WTC11 (cell line): ENCODE measurements around the gene BLMH. TPM values are rescaled to one million over a fixed set of nuclear protein-coding genes. Genes with fewer than 3 reads are reported as not detected.

Source experiments
- ATAC-seq: fragments of 200-7000 bp; cut with Tn5 transposase; 2 replicates; pipeline ENCODE4 v1.10.0; 2021; ENCODE audit warnings: mild to moderate bottlenecking, moderate library complexity
- CTCF ChIA-PET: fragments of 300-600 bp; sonication (Branson Sonifier 250); formaldehyde crosslinking; loops from one replicate; lab custom pipeline; 2021; ENCODE audit warnings: antibody characterized with exemption; lab: Charles Lee
- POLR2A ChIA-PET: fragments of 350-600 bp; sonication (Branson Sonifier 250); formaldehyde crosslinking; loops from one replicate; lab custom pipeline; 2021; ENCODE audit warnings: antibody characterized with exemption; lab: Charles Lee
- DNase-seq: peaks from one replicate; pipeline ENCODE4 v3.0.0; 2021; ENCODE audit warnings: low spot score
- H3K27ac Mint-ChIP-seq: 2 replicates; pipeline ENCODE4 v1.8.0; 2021; ENCODE audit warnings: mixed read lengths
- H3K27me3 Mint-ChIP-seq: 2 replicates; pipeline ENCODE4 v1.8.0; 2021; ENCODE audit warnings: low read depth, mild to moderate bottlenecking, moderate library complexity, mixed read lengths
- H3K36me3 Mint-ChIP-seq: 2 replicates; pipeline ENCODE4 v1.8.0; 2021; ENCODE audit warnings: mixed read lengths
- H3K4me1 Mint-ChIP-seq: 2 replicates; pipeline ENCODE4 v1.8.0; 2022; ENCODE audit warnings: mixed read lengths
- H3K4me3 Mint-ChIP-seq: 2 replicates; pipeline ENCODE4 v1.8.0; 2021; ENCODE audit warnings: mild to moderate bottlenecking, moderate library complexity, mixed read lengths
- H3K9me3 Mint-ChIP-seq: 2 replicates; pipeline ENCODE4 v1.8.0; 2021; ENCODE audit warnings: mixed read lengths
- ATF1 ChIP-seq: sonication (generic); formaldehyde crosslinking; IDR thresholded peaks from 2 replicates; pipeline ENCODE4 v1.8.1; 2023; ENCODE audit warnings: mild to moderate bottlenecking, moderate library complexity, missing genetic modification reagents
- ATF6 ChIP-seq: sonication (generic); formaldehyde crosslinking; IDR thresholded peaks from 2 replicates; pipeline ENCODE4 v1.8.1; 2023; ENCODE audit warnings: mild to moderate bottlenecking, missing genetic modification reagents
- E2F1 ChIP-seq: sonication (generic); formaldehyde crosslinking; IDR thresholded peaks from 2 replicates; pipeline ENCODE4 v1.8.0; 2022; ENCODE audit warnings: mild to moderate bottlenecking, missing genetic modification reagents
- IRF2 ChIP-seq: sonication (generic); formaldehyde crosslinking; IDR thresholded peaks from 2 replicates; pipeline ENCODE4 v1.8.0; 2022; ENCODE audit warnings: low read depth, missing genetic modification reagents, borderline replicate concordance
- JAZF1 ChIP-seq: fragments of 250-450 bp; sonication (Bioruptor Pico); IDR thresholded peaks from 2 replicates; pipeline ENCODE4 v1.9.0; 2021; ENCODE audit warnings: moderate library complexity, mild to moderate bottlenecking, inconsistent platforms
- KAT7 ChIP-seq: sonication (generic); formaldehyde crosslinking; IDR thresholded peaks from 2 replicates; pipeline ENCODE4 v1.8.1; 2023; ENCODE audit warnings: missing genetic modification reagents, mild to moderate bottlenecking, borderline replicate concordance
- OVOL2 ChIP-seq: fragments of 250-450 bp; sonication (Bioruptor Pico); IDR thresholded peaks from 2 replicates; pipeline ENCODE4 v1.9.0; 2021; ENCODE audit warnings: mild to moderate bottlenecking, borderline replicate concordance
- SMAD3 ChIP-seq: sonication (generic); formaldehyde crosslinking; IDR thresholded peaks from 2 replicates; pipeline ENCODE4 v1.8.0; 2022; ENCODE audit warnings: missing genetic modification reagents, mild to moderate bottlenecking, borderline replicate concordance
- USF2 ChIP-seq: sonication (generic); formaldehyde crosslinking; IDR thresholded peaks from 2 replicates; pipeline ENCODE4 v1.8.1; 2023; ENCODE audit warnings: mild to moderate bottlenecking, missing genetic modification reagents, moderate library complexity
- ZNF263 ChIP-seq: sonication (generic); formaldehyde crosslinking; IDR thresholded peaks from 2 replicates; pipeline ENCODE4 v1.8.1; 2022; ENCODE audit warnings: low read depth, mild to moderate bottlenecking, moderate library complexity, missing genetic modification reagents
- ZNF281 ChIP-seq: sonication (generic); formaldehyde crosslinking; IDR thresholded peaks from 2 replicates; pipeline ENCODE4 v1.8.0; 2023; ENCODE audit warnings: mild to moderate bottlenecking, missing genetic modification reagents
- ZNF512 ChIP-seq: sonication (generic); formaldehyde crosslinking; IDR thresholded peaks from 2 replicates; pipeline ENCODE4 v1.8.1; 2022; ENCODE audit warnings: missing genetic modification reagents, borderline replicate concordance
- total RNA-seq: library from RNA; stranded (reverse); gene quantifications from 3 replicates; pipeline ENCODE4 v1.2.3, GENCODE V29; 2021
- TF ChIP-seq, protein P1 (sequence below): fragments of 250-450 bp; sonication (Bioruptor Pico); IDR thresholded peaks from 2 replicates; pipeline ENCODE4 v1.9.0; 2021; ENCODE audit warnings: mild to moderate bottlenecking
- TF ChIP-seq, protein P2 (sequence below): sonication (generic); formaldehyde crosslinking; IDR thresholded peaks from 2 replicates; pipeline ENCODE4 v1.8.1; 2023; ENCODE audit warnings: mild to moderate bottlenecking, missing genetic modification reagents, borderline replicate concordance

The BLMH gene
- total RNA-seq, 1 experiment from 2014 or later, result 63.9 TPM

DNA sequence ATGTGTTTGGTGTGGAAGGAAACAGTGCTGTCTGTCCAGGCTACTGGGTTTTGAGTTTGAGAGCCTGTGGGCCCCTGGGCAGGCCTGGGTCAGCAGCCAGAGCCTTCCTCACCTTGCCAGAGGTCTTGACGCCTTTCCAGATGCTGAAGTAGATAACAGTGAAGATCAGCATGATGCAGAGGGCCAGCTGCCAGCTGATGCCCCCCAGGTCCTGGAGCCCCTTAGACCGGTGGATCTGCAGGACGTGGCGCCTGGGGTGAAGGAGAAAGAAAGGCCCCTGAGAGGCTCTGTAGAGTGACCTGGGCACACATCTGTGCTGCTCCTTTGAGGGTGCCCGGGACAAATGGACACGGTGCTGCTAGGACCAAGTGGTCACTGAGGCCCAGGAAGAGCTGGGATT is 74.7 kb downstream of the BLMH start:
- ATAC-seq, result no peak
- Mint-ChIP-seq H3K27ac (no peak overlapping the region), H3K36me3 (no peaks in the 10 kb centered on the region), H3K4me3 (no peak overlapping the region)
- TF ChIP-seq, protein P1, sequence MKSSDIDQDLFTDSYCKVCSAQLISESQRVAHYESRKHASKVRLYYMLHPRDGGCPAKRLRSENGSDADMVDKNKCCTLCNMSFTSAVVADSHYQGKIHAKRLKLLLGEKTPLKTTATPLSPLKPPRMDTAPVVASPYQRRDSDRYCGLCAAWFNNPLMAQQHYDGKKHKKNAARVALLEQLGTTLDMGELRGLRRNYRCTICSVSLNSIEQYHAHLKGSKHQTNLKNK (CRISPR knock-in tag), result no peak
- TF ChIP-seq KAT7 (CRISPR knock-in tag) (no peak), IRF2 (CRISPR knock-in tag) (no peak), ATF1 (CRISPR knock-in tag) (no peak), ATF6 (CRISPR knock-in tag) (no peak), SMAD3 (CRISPR knock-in tag) (no peak), USF2 (CRISPR knock-in tag) (no peak), ZNF512 (CRISPR knock-in tag) (no peak), ZNF263 (CRISPR knock-in tag) (no peak), E2F1 (CRISPR knock-in tag) (no peak), ZNF281 (no peak), OVOL2 (CRISPR knock-in tag) (no peak), JAZF1 (CRISPR knock-in tag) (no peak)
- TF ChIP-seq, protein P2, sequence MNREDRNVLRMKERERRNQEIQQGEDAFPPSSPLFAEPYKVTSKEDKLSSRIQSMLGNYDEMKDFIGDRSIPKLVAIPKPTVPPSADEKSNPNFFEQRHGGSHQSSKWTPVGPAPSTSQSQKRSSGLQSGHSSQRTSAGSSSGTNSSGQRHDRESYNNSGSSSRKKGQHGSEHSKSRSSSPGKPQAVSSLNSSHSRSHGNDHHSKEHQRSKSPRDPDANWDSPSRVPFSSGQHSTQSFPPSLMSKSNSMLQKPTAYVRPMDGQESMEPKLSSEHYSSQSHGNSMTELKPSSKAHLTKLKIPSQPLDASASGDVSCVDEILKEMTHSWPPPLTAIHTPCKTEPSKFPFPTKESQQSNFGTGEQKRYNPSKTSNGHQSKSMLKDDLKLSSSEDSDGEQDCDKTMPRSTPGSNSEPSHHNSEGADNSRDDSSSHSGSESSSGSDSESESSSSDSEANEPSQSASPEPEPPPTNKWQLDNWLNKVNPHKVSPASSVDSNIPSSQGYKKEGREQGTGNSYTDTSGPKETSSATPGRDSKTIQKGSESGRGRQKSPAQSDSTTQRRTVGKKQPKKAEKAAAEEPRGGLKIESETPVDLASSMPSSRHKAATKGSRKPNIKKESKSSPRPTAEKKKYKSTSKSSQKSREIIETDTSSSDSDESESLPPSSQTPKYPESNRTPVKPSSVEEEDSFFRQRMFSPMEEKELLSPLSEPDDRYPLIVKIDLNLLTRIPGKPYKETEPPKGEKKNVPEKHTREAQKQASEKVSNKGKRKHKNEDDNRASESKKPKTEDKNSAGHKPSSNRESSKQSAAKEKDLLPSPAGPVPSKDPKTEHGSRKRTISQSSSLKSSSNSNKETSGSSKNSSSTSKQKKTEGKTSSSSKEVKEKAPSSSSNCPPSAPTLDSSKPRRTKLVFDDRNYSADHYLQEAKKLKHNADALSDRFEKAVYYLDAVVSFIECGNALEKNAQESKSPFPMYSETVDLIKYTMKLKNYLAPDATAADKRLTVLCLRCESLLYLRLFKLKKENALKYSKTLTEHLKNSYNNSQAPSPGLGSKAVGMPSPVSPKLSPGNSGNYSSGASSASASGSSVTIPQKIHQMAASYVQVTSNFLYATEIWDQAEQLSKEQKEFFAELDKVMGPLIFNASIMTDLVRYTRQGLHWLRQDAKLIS (CRISPR knock-in tag), result no peak
- TF ChIP-seq, all 79 proteins: peak for 0
- no peak for DNase-seq
- no peaks in the 10 kb centered on the region for H3K4me1 Mint-ChIP-seq
- no peaks in the 10 kb centered on the region; the same call in 1 of the 2 replicates for H3K27me3 Mint-ChIP-seq
- ChIA-PET POLR2A (no interaction called here), CTCF (no interaction called here)
- no peaks in the 10 kb centered on the region for H3K9me3 Mint-ChIP-seq
